Measurements from ENCODE around the gene DNAH11. TPM values are rescaled to one million over a fixed set of nuclear protein-coding genes. Genes with fewer than 3 reads are reported as not detected.

DNAH11 gene
- total RNA-seq, 1 donor from 2014 or later: 0.22 TPM

DNA sequence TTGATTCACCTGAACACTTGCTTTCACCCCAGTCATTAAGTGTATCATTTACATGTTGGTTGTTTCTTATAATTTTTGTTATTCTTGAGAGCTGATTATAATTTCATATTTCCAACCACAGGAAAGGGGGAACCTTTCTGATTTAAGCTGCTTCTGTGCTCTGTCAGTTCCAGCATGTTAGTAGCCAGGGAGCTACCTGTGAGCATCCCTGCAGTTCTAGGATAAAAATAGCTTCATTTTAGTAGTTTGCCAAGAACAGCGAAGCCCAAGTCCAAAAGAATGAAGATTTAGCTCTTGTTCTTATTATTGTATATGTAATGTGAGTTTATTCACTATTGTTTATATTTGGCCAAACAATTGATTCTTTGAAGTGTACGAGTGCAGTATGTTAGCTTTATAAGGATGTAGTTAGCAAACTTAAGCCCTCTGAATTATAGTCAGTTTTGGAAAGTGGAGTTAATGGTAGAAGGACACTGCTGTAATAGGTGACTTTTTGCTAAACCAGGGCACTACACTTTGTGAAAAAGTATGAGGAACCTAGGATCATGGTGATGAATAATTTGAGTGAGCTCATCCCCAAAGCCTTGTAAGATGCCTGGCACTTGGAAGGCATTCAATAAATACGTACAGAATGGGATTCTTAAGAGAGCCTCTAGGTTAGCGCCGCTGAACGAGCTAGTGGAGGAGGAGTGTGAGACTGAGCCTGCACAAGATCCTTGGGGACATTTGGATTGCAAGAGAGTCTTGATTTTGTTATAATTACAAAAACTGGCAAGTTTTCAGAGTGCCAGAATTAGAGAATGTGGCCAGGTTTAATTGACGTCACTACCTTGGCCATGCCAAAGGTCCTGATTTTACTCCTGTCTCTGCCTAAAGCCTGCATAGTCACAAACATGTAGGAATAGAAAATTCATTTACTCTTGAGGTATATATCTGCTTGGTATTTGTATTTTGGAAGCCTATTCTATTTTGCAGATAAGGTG lies 29.8 kb downstream of the DNAH11 start:
- no peak for DNase-seq
- Mint-ChIP-seq H3K27ac (ENCODE audit: unreplicated experiment) (no peak overlapping the region), H3K36me3 (ENCODE audit: unreplicated experiment) (no peaks in the 10 kb centered on the region), H3K4me3 (ENCODE audit: unreplicated experiment) (no peak overlapping the region), H3K4me1 (ENCODE audit: low read depth, unreplicated experiment) (no peaks in the 10 kb centered on the region), H3K9me3 (ENCODE audit: unreplicated experiment) (no peaks in the 10 kb centered on the region), H3K27me3 (ENCODE audit: unreplicated experiment) (no peaks in the 10 kb centered on the region)
- TF ChIP-seq, protein P1, sequence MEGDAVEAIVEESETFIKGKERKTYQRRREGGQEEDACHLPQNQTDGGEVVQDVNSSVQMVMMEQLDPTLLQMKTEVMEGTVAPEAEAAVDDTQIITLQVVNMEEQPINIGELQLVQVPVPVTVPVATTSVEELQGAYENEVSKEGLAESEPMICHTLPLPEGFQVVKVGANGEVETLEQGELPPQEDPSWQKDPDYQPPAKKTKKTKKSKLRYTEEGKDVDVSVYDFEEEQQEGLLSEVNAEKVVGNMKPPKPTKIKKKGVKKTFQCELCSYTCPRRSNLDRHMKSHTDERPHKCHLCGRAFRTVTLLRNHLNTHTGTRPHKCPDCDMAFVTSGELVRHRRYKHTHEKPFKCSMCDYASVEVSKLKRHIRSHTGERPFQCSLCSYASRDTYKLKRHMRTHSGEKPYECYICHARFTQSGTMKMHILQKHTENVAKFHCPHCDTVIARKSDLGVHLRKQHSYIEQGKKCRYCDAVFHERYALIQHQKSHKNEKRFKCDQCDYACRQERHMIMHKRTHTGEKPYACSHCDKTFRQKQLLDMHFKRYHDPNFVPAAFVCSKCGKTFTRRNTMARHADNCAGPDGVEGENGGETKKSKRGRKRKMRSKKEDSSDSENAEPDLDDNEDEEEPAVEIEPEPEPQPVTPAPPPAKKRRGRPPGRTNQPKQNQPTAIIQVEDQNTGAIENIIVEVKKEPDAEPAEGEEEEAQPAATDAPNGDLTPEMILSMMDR (IDR thresholded peaks at IDR 0.05; ENCODE audit: partially characterized antibody, unreplicated experiment): no peak

DNA sequence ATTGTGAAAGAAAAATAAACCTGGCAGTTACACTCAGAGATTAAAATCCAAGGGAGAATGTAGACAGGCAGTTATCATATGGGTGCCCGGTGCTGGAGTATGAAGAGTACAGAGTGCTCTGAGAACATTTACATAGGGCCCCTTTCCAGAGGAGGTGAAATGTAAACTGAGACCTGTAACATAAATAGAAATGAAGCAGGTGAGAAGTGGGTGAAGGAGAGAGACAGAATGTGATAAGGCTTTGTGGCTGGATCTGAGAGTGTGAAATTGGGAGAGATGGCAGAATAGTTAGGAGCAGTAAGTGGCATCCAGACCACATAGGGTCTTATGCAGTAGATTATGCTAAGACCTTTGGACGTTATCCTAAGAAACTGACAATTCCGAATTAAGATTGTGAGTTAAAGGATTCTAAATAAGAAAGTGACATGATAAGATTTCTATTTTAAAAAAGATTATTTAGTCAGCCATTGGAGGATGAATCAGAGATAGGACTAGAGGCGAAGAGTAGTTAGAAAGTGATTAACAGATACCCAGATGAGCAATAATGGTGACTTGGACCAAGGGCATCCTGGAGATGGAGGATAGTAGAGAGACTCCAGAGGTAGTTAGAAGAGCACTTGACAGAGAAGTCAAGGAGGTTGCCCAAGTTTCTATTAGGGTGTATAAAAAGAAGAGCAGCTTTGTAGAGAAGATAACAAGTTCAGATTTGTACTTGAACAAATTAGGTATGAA lies 36.7 kb downstream of the DNAH11 start:
- TF ChIP-seq, protein P1 (IDR thresholded peaks at IDR 0.05; ENCODE audit: partially characterized antibody, unreplicated experiment): no peak
- H3K36me3 Mint-ChIP-seq (ENCODE audit: unreplicated experiment): no peaks in the 10 kb centered on the region
- DNase-seq: no peak
- no peak overlapping the region for H3K27ac Mint-ChIP-seq (ENCODE audit: unreplicated experiment)
- peaks cover 3% of the 10 kb centered on the region for H3K9me3 Mint-ChIP-seq (ENCODE audit: unreplicated experiment)
- no peaks in the 10 kb centered on the region for H3K27me3 Mint-ChIP-seq (ENCODE audit: unreplicated experiment)
- H3K4me1 Mint-ChIP-seq (ENCODE audit: low read depth, unreplicated experiment): no peaks in the 10 kb centered on the region
- H3K4me3 Mint-ChIP-seq (ENCODE audit: unreplicated experiment): no peak overlapping the region

DNA sequence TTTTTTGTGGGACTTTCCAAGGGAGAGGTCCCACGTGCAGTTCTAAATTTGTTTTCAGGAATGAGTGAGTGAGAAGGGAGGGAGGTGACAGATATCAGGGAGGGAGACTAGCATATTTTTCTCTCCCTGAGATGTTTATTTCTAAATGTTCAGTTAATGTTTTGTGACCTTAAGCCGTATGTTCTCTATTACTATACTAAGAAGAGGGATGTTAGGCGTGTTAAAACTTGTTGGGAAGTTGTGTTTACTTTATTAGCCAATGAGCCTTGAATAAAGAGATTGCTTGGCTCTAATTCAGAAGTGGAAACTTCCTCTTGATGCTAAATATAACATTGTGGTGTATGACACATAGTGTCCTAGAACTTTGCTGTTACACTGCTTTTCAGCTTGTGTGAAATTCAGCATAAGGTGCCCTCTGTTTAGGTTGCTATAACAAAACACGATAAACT lies 37.3 kb downstream of the DNAH11 start:
- peaks cover 3% of the 10 kb centered on the region for H3K9me3 Mint-ChIP-seq (ENCODE audit: unreplicated experiment)
- no peaks in the 10 kb centered on the region for H3K4me1 Mint-ChIP-seq (ENCODE audit: low read depth, unreplicated experiment)
- H3K27ac Mint-ChIP-seq (ENCODE audit: unreplicated experiment): no peak overlapping the region
- TF ChIP-seq, protein P1 (IDR thresholded peaks at IDR 0.05; ENCODE audit: partially characterized antibody, unreplicated experiment): no peak
- no peak overlapping the region for H3K4me3 Mint-ChIP-seq (ENCODE audit: unreplicated experiment)
- H3K36me3 Mint-ChIP-seq (ENCODE audit: unreplicated experiment): no peaks in the 10 kb centered on the region
- H3K27me3 Mint-ChIP-seq (ENCODE audit: unreplicated experiment): no peaks in the 10 kb centered on the region
- DNase-seq: no peak

DNA sequence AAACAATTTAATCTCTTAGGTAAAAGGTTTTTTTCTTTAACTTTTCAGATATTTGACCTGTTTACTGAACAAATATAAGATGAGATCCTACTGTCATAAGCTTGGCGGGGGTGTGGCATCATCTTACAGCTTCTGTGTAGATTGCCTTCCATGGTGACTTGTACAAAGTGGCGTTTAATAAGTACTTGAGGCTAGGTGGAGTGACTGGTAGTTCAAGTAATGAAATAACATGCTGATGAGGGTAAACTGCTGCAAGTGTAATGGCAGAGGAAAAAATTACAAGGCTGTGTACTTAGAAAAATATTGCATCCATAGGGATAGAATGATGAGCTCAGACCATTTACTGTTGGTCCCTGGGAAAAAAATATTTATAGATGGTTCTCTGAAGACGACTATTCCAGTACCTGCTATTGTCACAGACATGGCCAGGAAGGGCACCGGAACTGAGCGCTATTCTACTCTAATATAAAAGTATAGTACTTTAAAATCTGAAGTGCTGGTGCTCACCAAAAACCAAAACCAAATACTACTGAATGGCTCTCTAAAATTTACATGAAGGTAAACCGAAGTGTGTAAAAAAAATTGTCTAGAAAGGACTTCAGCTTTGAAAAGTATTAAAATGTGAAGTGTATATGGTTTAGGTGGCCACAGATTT lies 42.4 kb downstream of the DNAH11 start:
- no peak overlapping the region for H3K4me3 Mint-ChIP-seq (ENCODE audit: unreplicated experiment)
- TF ChIP-seq, protein P1 (IDR thresholded peaks at IDR 0.05; ENCODE audit: partially characterized antibody, unreplicated experiment): no peak
- H3K4me1 Mint-ChIP-seq (ENCODE audit: low read depth, unreplicated experiment): no peaks in the 10 kb centered on the region
- no peaks in the 10 kb centered on the region for H3K27me3 Mint-ChIP-seq (ENCODE audit: unreplicated experiment)
- peaks cover 3% of the 10 kb centered on the region for H3K9me3 Mint-ChIP-seq (ENCODE audit: unreplicated experiment)
- H3K27ac Mint-ChIP-seq (ENCODE audit: unreplicated experiment): no peak overlapping the region
- H3K36me3 Mint-ChIP-seq (ENCODE audit: unreplicated experiment): no peaks in the 10 kb centered on the region
- no peak for DNase-seq

All from glutamatergic neuron (in vitro differentiated cells).